Activated T-cell treated with anti-CD3 and anti-CD28 coated beads, Interleukin-2, amount 50 U/mL, for 24 hours (primary cell): Measurements from ENCODE around the gene TGFBR1.
"Not testable (repeated sequence)": the region's sequence is repeated elsewhere in the genome, so short reads cannot be mapped to it uniquely, and the experiment has no call there.

ENCODE experiments used
- DNase-seq: peaks from one replicate; pipeline ENCODE4 v3.0.0-alpha.2; 2020
- H3K27ac Mint-ChIP-seq: 2 replicates; pipeline ENCODE4 v1.8.0; 2020; ENCODE audit warnings: mild to moderate bottlenecking, mixed read lengths
- H3K27me3 Mint-ChIP-seq: 2 replicates; pipeline ENCODE4 v1.8.0; 2020; ENCODE audit warnings: mixed read lengths
- H3K36me3 Mint-ChIP-seq: 2 replicates; pipeline ENCODE4 v1.8.0; 2020; ENCODE audit warnings: low read depth, mixed read lengths
- H3K4me1 Mint-ChIP-seq: 2 replicates; pipeline ENCODE4 v1.8.0; 2020; ENCODE audit warnings: low read depth, mixed read lengths
- H3K4me3 Mint-ChIP-seq: 2 replicates; pipeline ENCODE4 v1.8.0; 2020; ENCODE audit warnings: mild to moderate bottlenecking, moderate library complexity, mixed read lengths
- H3K9me3 Mint-ChIP-seq: 2 replicates; pipeline ENCODE4 v1.8.0; 2020; ENCODE audit warnings: mixed read lengths

TGFBR1 gene

DNA sequence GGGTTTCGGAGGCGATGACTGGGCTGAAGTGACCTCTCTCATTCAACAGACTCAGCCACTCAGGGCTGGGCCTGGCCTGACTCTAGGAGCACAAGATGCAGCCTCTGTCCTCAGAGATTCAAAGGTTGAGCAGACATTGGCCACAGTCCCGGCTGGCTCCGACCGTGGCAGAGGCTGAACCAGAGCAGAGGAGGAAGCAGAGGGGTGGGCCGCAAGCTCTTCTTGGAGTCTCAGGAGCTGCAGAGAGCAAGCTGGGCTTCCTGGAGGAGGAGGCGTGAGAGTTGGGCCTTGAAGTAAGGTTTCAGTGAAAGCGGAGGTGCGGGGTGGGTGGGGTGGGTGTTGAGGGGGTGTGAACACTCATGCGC is 79.2 kb downstream of the TGFBR1 start:
- Mint-ChIP-seq H3K27ac (peak overlapping the region; percentile 65), H3K4me1 (peaks cover 58% of the 10 kb centered on the region), H3K9me3 (no peaks in the 10 kb centered on the region), H3K36me3 (no peaks in the 10 kb centered on the region), H3K27me3 (peaks cover under 1% of the 10 kb centered on the region), H3K4me3 (no peak overlapping the region)
- DNase-seq = no peak

DNA sequence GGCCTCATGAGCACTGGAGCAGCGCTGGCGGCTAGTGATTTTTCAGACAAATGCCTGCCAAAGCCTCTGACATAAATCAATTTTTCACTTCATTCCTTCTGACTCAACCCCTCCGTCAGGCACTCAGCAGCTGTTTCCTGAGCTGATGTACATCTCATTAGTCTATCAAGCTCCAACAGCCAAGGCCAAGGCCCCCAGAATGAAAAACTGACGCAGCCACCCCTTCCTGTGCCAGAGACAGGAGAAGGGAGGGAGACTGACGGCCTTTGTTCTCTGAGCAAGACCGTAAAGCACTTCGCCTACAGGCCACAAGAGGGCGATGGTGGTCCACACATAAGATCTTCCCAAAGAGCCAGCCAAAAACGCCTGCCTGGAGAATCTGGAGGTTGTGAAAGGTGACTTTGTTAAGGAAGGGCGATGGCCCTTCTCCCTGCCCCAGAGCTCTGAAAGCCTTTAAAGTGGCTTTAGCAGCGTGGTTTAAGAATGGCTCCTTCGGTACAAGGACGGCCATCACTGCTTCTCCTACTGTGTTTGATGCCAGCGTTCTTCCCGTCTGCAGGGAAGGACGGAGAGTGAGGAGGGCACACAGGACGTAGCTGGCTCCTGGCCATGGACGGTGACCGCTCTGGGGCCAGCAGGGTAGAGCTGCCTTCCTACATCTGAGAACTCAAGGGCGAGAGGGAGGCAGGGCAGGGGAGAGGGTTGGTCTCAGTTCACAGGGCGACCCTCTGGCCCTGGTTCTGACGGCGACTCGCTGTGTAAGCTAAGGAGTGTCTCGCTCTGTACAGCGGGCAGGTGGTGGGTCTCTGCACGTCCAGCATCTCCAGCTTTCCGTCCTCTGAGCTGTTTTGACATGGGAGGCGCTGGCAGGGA is 79.8 kb downstream of the TGFBR1 start:
- DNase-seq = peak; percentile 82
- no peak overlapping the region for H3K4me3 Mint-ChIP-seq
- H3K27ac Mint-ChIP-seq = peak overlapping the region; percentile 73
- H3K36me3 Mint-ChIP-seq = no peaks in the 10 kb centered on the region
- H3K9me3 Mint-ChIP-seq = no peaks in the 10 kb centered on the region
- peaks cover 52% of the 10 kb centered on the region for H3K4me1 Mint-ChIP-seq
- peaks cover 5% of the 10 kb centered on the region for H3K27me3 Mint-ChIP-seq

DNA sequence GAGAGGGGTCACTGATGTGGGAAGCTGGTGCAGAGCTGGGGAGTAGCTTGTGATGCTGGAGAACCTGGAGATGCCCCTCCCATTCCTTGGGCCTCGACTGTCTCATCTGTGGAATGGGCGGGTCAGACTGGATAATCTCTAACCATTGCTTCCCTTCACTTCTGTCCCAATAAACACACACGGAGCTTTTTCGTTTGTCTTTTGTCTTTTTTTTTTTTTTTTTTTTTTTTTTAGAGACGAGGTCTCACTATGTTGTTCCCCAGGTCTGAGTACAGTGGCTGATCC is 80.4 kb downstream of the TGFBR1 start:
- Mint-ChIP-seq H3K27ac (no peak overlapping the region), H3K4me3 (no peak overlapping the region), H3K27me3 (peaks cover 5% of the 10 kb centered on the region), H3K9me3 (no peaks in the 10 kb centered on the region), H3K4me1 (peaks cover 47% of the 10 kb centered on the region), H3K36me3 (no peaks in the 10 kb centered on the region)
- no peak for DNase-seq

DNA sequence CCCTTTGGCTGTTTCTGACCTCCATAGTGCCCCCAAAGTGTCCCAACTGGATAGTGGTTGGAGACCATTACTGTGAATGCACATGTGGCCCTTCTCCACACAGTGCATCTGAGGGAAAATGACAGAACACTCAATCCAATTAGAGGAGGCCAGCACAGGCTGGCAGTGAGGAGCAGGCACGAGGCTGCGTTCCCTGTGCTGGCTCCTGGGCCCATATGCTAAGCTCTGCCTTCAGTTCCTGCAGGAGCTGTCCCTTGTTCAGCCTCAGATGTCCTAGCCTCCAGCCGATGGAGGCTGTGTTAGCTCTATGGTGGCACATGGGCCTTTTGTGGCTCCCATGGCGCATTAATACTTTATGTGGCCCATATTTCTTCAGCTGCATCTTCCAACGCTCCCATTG is 81.0 kb downstream of the TGFBR1 start:
- H3K27ac Mint-ChIP-seq = no peak overlapping the region

GRCh38 chr9:99187311-99187710 is 82.4 kb downstream of the TGFBR1 start:
- no peak overlapping the region for H3K27ac Mint-ChIP-seq
- no peaks in the 10 kb centered on the region for H3K36me3 Mint-ChIP-seq
- no peak for DNase-seq
- H3K9me3 Mint-ChIP-seq = no peaks in the 10 kb centered on the region
- peaks cover 27% of the 10 kb centered on the region for H3K4me1 Mint-ChIP-seq
- H3K4me3 Mint-ChIP-seq = no peak overlapping the region
- H3K27me3 Mint-ChIP-seq = peaks cover 5% of the 10 kb centered on the region

More for the DNA sequence above, 81.0 kb downstream of the TGFBR1 start:
- DNase-seq = no peak
- no peaks in the 10 kb centered on the region for H3K9me3 Mint-ChIP-seq
- H3K4me1 Mint-ChIP-seq = peaks cover 41% of the 10 kb centered on the region
- no peak overlapping the region for H3K4me3 Mint-ChIP-seq
- H3K36me3 Mint-ChIP-seq = no peaks in the 10 kb centered on the region
- peaks cover 5% of the 10 kb centered on the region for H3K27me3 Mint-ChIP-seq

DNA sequence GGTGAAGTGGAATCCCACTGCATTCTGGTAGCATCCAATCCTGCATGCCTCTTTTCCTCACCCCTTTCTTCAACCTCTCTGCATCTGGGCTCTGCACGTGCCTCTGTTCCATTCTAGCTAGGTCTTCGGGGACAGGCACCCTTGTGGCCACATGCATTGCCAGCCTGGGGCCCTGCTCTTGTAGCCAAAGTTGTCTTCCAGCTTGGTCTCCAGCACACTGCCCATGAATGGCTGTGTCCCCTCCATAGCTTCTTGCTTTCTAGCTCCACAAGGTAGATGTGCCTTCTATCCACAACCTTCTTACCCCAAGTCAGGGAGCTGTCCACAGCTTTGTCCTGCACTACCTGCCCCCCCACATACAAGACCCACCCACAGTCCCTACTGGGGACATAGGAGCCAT is 84.3 kb downstream of the TGFBR1 start:
- Mint-ChIP-seq H3K4me3 (no peak overlapping the region), H3K27ac (no peak overlapping the region), H3K4me1 (peaks cover 21% of the 10 kb centered on the region), H3K9me3 (no peaks in the 10 kb centered on the region), H3K36me3 (no peaks in the 10 kb centered on the region), H3K27me3 (peaks cover 5% of the 10 kb centered on the region)
- no peak for DNase-seq

DNA sequence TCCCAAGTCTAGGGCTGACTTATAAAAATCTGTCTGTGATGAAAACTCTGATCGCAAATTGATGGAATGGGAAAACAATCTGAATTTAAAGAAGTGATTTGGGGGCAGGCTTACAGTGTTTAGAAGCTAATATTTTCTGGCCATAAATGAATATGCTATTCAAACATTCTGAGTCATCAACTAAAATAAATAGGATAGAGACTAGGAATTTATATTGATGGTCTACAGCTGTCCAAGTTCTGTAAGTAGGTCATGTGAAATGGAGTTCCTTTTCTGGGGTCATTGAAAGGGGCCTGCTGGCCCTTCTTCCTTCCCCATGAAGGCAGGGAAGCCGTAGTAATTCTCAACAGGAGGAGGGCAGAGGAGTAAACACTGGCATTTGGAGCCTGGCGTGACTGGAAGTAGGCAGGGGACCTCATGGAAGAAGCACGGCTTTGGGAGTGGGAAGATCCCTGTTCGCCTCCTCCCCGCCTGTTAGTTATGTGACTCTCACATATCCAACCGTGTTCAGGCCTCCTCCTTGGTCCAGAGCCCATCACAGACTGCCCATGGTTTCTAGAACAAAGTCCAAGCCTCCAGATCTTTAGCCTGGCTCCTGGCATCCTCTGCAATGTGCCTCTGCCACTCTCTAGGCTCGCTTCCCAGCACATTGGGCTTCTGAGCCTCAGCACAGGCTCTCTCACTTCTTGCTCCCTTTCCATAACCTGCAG is 85.1 kb downstream of the TGFBR1 start:
- Mint-ChIP-seq H3K27ac (no peak overlapping the region), H3K4me1 (peaks cover 13% of the 10 kb centered on the region), H3K27me3 (peaks cover 5% of the 10 kb centered on the region), H3K4me3 (no peak overlapping the region), H3K36me3 (no peaks in the 10 kb centered on the region), H3K9me3 (no peaks in the 10 kb centered on the region)
- no peak for DNase-seq

DNA sequence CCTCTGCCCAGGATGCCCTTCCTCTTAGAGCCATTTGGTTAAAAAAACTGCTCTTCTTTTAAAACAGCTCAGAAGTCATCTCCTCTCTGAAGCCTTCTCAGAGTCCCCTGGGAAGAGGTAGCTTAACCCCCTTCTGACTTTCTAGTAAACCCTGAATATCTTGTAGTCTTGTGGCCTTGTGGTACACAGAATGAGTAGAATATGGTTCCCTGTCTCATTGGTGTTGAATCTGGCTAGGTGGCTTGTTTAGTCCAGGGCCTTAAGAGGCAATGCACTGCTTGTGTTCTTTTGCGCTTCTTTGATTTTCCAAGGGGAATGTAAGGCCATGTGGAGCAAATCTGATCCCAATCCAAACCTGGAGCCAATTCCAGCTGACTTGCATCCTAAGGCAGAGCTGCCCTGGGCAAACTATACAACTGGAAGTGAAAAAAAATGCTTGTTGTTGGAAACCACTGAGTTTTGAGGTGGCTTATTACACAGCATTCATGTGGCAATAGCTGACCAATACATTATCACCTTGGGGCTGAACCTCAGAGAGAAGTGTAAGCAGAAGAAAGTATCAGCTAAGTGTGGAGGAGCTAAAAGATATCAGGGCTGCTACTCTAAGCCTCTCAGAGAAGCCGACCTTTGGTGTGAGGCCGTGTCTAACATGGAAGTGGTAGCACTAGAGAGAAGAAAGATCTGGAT is 85.8 kb downstream of the TGFBR1 start:
- H3K27ac Mint-ChIP-seq = no peak overlapping the region

GRCh38 chr9:99192786-99193465 is 88.0 kb downstream of the TGFBR1 start:
- H3K36me3 Mint-ChIP-seq = no peaks in the 10 kb centered on the region

More for the DNA sequence above, 85.8 kb downstream of the TGFBR1 start:
- Mint-ChIP-seq H3K4me3 (no peak overlapping the region), H3K27me3 (peaks cover 5% of the 10 kb centered on the region), H3K36me3 (no peaks in the 10 kb centered on the region), H3K4me1 (peaks cover 10% of the 10 kb centered on the region), H3K9me3 (no peaks in the 10 kb centered on the region)
- no peak for DNase-seq

GRCh38 chr9:99193466-99193821 is 88.5 kb downstream of the TGFBR1 start:
- no peak overlapping the region for H3K4me3 Mint-ChIP-seq
- H3K27ac Mint-ChIP-seq = no peak overlapping the region
- H3K27me3 Mint-ChIP-seq = peaks cover 5% of the 10 kb centered on the region
- no peak for DNase-seq
- no peaks in the 10 kb centered on the region for H3K9me3 Mint-ChIP-seq
- H3K36me3 Mint-ChIP-seq = no peaks in the 10 kb centered on the region
- H3K4me1 Mint-ChIP-seq = peaks cover 15% of the 10 kb centered on the region

More at GRCh38 chr9:99192786-99193465, 88.0 kb downstream of the TGFBR1 start:
- no peak overlapping the region for H3K4me3 Mint-ChIP-seq
- H3K4me1 Mint-ChIP-seq = peaks cover 15% of the 10 kb centered on the region
- peaks cover 5% of the 10 kb centered on the region for H3K27me3 Mint-ChIP-seq
- no peak overlapping the region for H3K27ac Mint-ChIP-seq
- H3K9me3 Mint-ChIP-seq = no peaks in the 10 kb centered on the region
- DNase-seq = no peak

GRCh38 chr9:99196484-99196883 is 91.6 kb downstream of the TGFBR1 start:
- not testable (repeated sequence) for H3K27me3 Mint-ChIP-seq, H3K4me3 Mint-ChIP-seq, H3K36me3 Mint-ChIP-seq, DNase-seq, H3K9me3 Mint-ChIP-seq, H3K27ac Mint-ChIP-seq
- H3K4me1 Mint-ChIP-seq = peaks cover 15% of the 10 kb centered on the region

- no peaks in the 10 kb centered on the region for H3K9me3 Mint-ChIP-seq
- H3K4me3 Mint-ChIP-seq = no peak overlapping the region
- H3K36me3 Mint-ChIP-seq = no peaks in the 10 kb centered on the region
- H3K4me1 Mint-ChIP-seq = peaks cover 15% of the 10 kb centered on the region
- no peak overlapping the region for H3K27ac Mint-ChIP-seq
- H3K27me3 Mint-ChIP-seq = no peaks in the 10 kb centered on the region
- no peak for DNase-seq
These were observed 92.3 kb downstream of the TGFBR1 start for GRCh38 chr9:99197124-99197630.

- Mint-ChIP-seq H3K27ac (no peak overlapping the region), H3K4me1 (peaks cover 14% of the 10 kb centered on the region), H3K9me3 (no peaks in the 10 kb centered on the region)
These were observed 93.1 kb downstream of the TGFBR1 start for GRCh38 chr9:99197987-99198386.

DNA sequence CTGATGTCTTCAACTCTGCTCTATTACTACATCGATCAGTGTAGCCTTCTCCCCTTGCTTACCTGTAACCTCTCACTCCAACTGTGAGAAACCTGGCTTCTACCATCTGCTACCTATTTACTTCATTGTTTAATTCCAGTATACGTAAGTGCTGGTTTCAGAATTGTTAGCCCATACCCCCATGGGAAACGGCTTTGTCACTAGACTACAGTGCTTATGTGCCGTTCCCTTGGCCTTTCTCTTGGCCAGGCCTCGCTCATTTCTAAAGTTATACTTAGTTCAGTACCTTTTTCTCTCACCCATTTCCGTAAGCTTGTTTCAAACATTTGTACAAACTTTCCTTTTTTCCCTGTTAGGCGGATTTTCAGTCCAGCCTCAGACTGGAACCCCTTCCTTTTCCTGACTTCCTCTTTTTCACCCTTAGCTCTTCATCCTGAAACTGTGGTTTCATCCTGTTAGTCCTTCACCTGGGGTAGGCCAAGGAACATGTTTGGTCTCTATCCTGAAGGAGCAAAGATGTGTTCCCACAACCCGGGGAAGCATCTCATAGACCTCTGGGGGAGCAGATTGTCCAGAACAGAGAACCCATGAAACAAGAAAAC is 95.1 kb downstream of the TGFBR1 start:
- no peaks in the 10 kb centered on the region for H3K36me3 Mint-ChIP-seq

More at GRCh38 chr9:99197987-99198386, 93.1 kb downstream of the TGFBR1 start:
- Mint-ChIP-seq H3K4me3 (no peak overlapping the region), H3K27me3 (no peaks in the 10 kb centered on the region), H3K36me3 (no peaks in the 10 kb centered on the region)
- no peak for DNase-seq

More for the DNA sequence above, 95.1 kb downstream of the TGFBR1 start:
- H3K9me3 Mint-ChIP-seq = no peaks in the 10 kb centered on the region
- H3K4me1 Mint-ChIP-seq = peaks cover 6% of the 10 kb centered on the region
- no peak for DNase-seq
- no peaks in the 10 kb centered on the region for H3K27me3 Mint-ChIP-seq
- no peak overlapping the region for H3K4me3 Mint-ChIP-seq
- no peak overlapping the region for H3K27ac Mint-ChIP-seq
